ENCODE results near the gene ACTN2.

ACTN2 gene

GRCh38 chr1:236699366-236699765, 13.1 kb downstream of the ACTN2 start:
- no peak for DNase-seq

GRCh38 chr1:236700903-236701302, 14.6 kb downstream of the ACTN2 start:
- H3K36me3 ChIP-seq: no peaks in the 10 kb centered on the region
- no peak overlapping the region for H3K4me3 ChIP-seq (ENCODE audit: low read depth, low read length)
- H3K9me3 ChIP-seq: no peaks in the 10 kb centered on the region
- no peak for TF ChIP-seq CTCF (IDR thresholded peaks at IDR 0.05; ENCODE audit: low read depth, low read length)
- H3K4me1 ChIP-seq: no peaks in the 10 kb centered on the region
- no peaks in the 10 kb centered on the region for H3K27me3 ChIP-seq
- no peak for DNase-seq

More at GRCh38 chr1:236699366-236699765, 13.1 kb downstream of the ACTN2 start:
- no peak overlapping the region for H3K4me3 ChIP-seq (ENCODE audit: low read depth, low read length)
- H3K9me3 ChIP-seq: no peaks in the 10 kb centered on the region
- no peaks in the 10 kb centered on the region for H3K4me1 ChIP-seq
- H3K27me3 ChIP-seq: no peaks in the 10 kb centered on the region
- TF ChIP-seq CTCF (IDR thresholded peaks at IDR 0.05; ENCODE audit: low read depth, low read length): no peak
- no peaks in the 10 kb centered on the region for H3K36me3 ChIP-seq

- no peak for DNase-seq
- TF ChIP-seq CTCF (IDR thresholded peaks at IDR 0.05; ENCODE audit: low read depth, low read length): no peak
- Histone ChIP-seq H3K36me3 (no peaks in the 10 kb centered on the region), H3K4me3 (ENCODE audit: low read depth, low read length) (no peak overlapping the region), H3K9me3 (no peaks in the 10 kb centered on the region), H3K4me1 (no peaks in the 10 kb centered on the region), H3K27me3 (no peaks in the 10 kb centered on the region)
Measured at GRCh38 chr1:236701782-236702181, 15.5 kb downstream of the ACTN2 start.

GRCh38 chr1:236702791-236703394, 16.6 kb downstream of the ACTN2 start:
- Histone ChIP-seq H3K4me3 (ENCODE audit: low read depth, low read length) (no peak overlapping the region), H3K36me3 (no peaks in the 10 kb centered on the region), H3K9me3 (no peaks in the 10 kb centered on the region), H3K4me1 (no peaks in the 10 kb centered on the region), H3K27me3 (no peaks in the 10 kb centered on the region)
- DNase-seq: no peak
- TF ChIP-seq CTCF (IDR thresholded peaks at IDR 0.05; ENCODE audit: low read depth, low read length): no peak

GRCh38 chr1:236705771-236706170, 19.5 kb downstream of the ACTN2 start:
- no peaks in the 10 kb centered on the region for H3K9me3 ChIP-seq
- H3K4me1 ChIP-seq: no peaks in the 10 kb centered on the region
- H3K27me3 ChIP-seq: no peaks in the 10 kb centered on the region
- no peak for TF ChIP-seq CTCF (IDR thresholded peaks at IDR 0.05; ENCODE audit: low read depth, low read length)
- no peak overlapping the region for H3K4me3 ChIP-seq (ENCODE audit: low read depth, low read length)
- DNase-seq: no peak
- H3K36me3 ChIP-seq: no peaks in the 10 kb centered on the region

GRCh38 chr1:236706183-236706582, 19.9 kb downstream of the ACTN2 start:
- Histone ChIP-seq H3K9me3 (no peaks in the 10 kb centered on the region), H3K4me1 (no peaks in the 10 kb centered on the region), H3K4me3 (ENCODE audit: low read depth, low read length) (no peak overlapping the region), H3K27me3 (no peaks in the 10 kb centered on the region), H3K36me3 (no peaks in the 10 kb centered on the region)
- no peak for TF ChIP-seq CTCF (IDR thresholded peaks at IDR 0.05; ENCODE audit: low read depth, low read length)
- no peak for DNase-seq
